HEK293T (cell line): ENCODE data around the gene GBE1.
"Not testable (repeated sequence)": the region's sequence is repeated elsewhere in the genome, so short reads cannot be mapped to it uniquely, and the experiment has no call there.

ENCODE experiments used
- CTCF ChIA-PET: fragments of 350-600 bp; formaldehyde crosslinking; extraction: SDS; loops from one replicate; lab custom pipeline; 2021; ENCODE audit warnings: antibody characterized with exemption, inconsistent platforms; lab: Yijun Ruan, JAX
- POLR2A ChIA-PET: fragments of 350-600 bp; formaldehyde crosslinking; extraction: SDS; loops from one replicate; lab custom pipeline; 2020; ENCODE audit warnings: antibody characterized with exemption, inconsistent platforms; lab: Yijun Ruan, JAX
- DNase-seq: peaks from one replicate; pipeline ENCODE4 v3.0.0; 2012; ENCODE audit warnings: mixed read lengths; ENCODE audit errors: extremely low spot score
- ARNT ChIP-seq: fragments of 450-650 bp; IDR thresholded peaks from 2 replicates; pipeline ENCODE4 v1.6.1; 2017; ENCODE audit warnings: mild to moderate bottlenecking
- BHLHE40 ChIP-seq: fragments of 450-650 bp; IDR thresholded peaks from 2 replicates; pipeline ENCODE4 v1.6.1; 2016; ENCODE audit warnings: mild to moderate bottlenecking, moderate library complexity, borderline replicate concordance
- CTBP1 ChIP-seq: fragments of 450-650 bp; IDR thresholded peaks from 2 replicates; pipeline ENCODE4 v1.6.1; 2016; ENCODE audit warnings: borderline replicate concordance
- ELF4 ChIP-seq: fragments of 450-650 bp; IDR thresholded peaks from 2 replicates; pipeline ENCODE4 v1.6.1; 2017; ENCODE audit warnings: antibody characterized with exemption
- FOXA1 ChIP-seq: fragments of 450-650 bp; IDR thresholded peaks from 2 replicates; pipeline ENCODE4 v1.6.1; 2016; ENCODE audit warnings: mild to moderate bottlenecking
- FOXK2 ChIP-seq: fragments of 450-650 bp; IDR thresholded peaks from 2 replicates; pipeline ENCODE4 v1.6.1; 2016; ENCODE audit warnings: mild to moderate bottlenecking
- FOXM1 ChIP-seq: fragments of 450-650 bp; IDR thresholded peaks from 2 replicates; pipeline ENCODE4 v1.6.1; 2017; ENCODE audit warnings: mild to moderate bottlenecking, borderline replicate concordance
- HDGF ChIP-seq: fragments of 450-650 bp; IDR thresholded peaks from 2 replicates; pipeline ENCODE4 v1.6.1; 2017; ENCODE audit warnings: antibody characterized with exemption, borderline replicate concordance
- L3MBTL2 ChIP-seq: fragments of 450-650 bp; conservative IDR thresholded peaks from 2 replicates; pipeline ENCODE4 v1.6.1; 2016; ENCODE audit warnings: mild to moderate bottlenecking
- LEF1 ChIP-seq: fragments of 450-650 bp; IDR thresholded peaks from 2 replicates; pipeline ENCODE4 v1.6.1; 2017; ENCODE audit warnings: mild to moderate bottlenecking, borderline replicate concordance
- NFRKB ChIP-seq: fragments of 450-650 bp; IDR thresholded peaks from 2 replicates; pipeline ENCODE4 v1.6.1; 2016; ENCODE audit warnings: mild to moderate bottlenecking, moderate library complexity
- PKNOX1 ChIP-seq: fragments of 450-650 bp; IDR thresholded peaks from 2 replicates; pipeline ENCODE4 v1.6.1; 2016
- SP1 ChIP-seq: fragments of 450-650 bp; IDR thresholded peaks from 2 replicates; pipeline ENCODE4 v1.6.1; 2017
- SUZ12 ChIP-seq: fragments of 450-650 bp; IDR thresholded peaks from 2 replicates; pipeline ENCODE4 v1.6.1; 2016; ENCODE audit warnings: mild to moderate bottlenecking
- TARDBP ChIP-seq: fragments of 450-650 bp; IDR thresholded peaks from 2 replicates; pipeline ENCODE4 v1.6.1; 2016
- ZNF384 ChIP-seq: fragments of 450-650 bp; IDR thresholded peaks from 2 replicates; pipeline ENCODE4 v1.6.1; 2016

Gene GBE1

GRCh38 chr3:81765400-81765799 lies 4.0 kb upstream of the GBE1 start:
- CTCF ChIA-PET, result no interaction called here
- TF ChIP-seq ELF4, result no peak
- TF ChIP-seq FOXM1, result no peak
- TF ChIP-seq ARNT, result no peak
- no peak for TF ChIP-seq BHLHE40
- no peak for TF ChIP-seq PKNOX1
- TF ChIP-seq FOXK2, result no peak
- no peak for TF ChIP-seq LEF1
- no peak for TF ChIP-seq CTBP1
- TF ChIP-seq SP1, result no peak
- TF ChIP-seq ZNF384, result no peak
- POLR2A ChIA-PET, result no interaction called here
- DNase-seq, result no peak

GRCh38 chr3:81764665-81765064 lies 3.2 kb upstream of the GBE1 start:
- TF ChIP-seq SP1, result no peak
- no peak for TF ChIP-seq HDGF
- no peak for TF ChIP-seq CTBP1
- no peak for TF ChIP-seq NFRKB
- no peak for TF ChIP-seq ZNF384
- no peak for TF ChIP-seq FOXA1
- no peak for TF ChIP-seq ELF4
- no peak for TF ChIP-seq FOXM1
- no peak for TF ChIP-seq LEF1
- no peak for TF ChIP-seq SUZ12
- no peak for TF ChIP-seq FOXK2
- TF ChIP-seq ARNT, result no peak
- TF ChIP-seq BHLHE40, result no peak
- TF ChIP-seq PKNOX1, result no peak
- TF ChIP-seq TARDBP, result no peak
- TF ChIP-seq L3MBTL2, result no peak
- ChIA-PET POLR2A (no interaction called here), CTCF (interaction anchor here (0.6 kb wide), 1 partner anchor 825 kb away, joined by 8 read pairs; no protein-coding TSS in a partner anchor)
- no peak for DNase-seq

GRCh38 chr3:81764002-81764401 lies 2.6 kb upstream of the GBE1 start:
- no peak for TF ChIP-seq LEF1
- no peak for TF ChIP-seq FOXM1
- TF ChIP-seq SP1, result no peak
- POLR2A ChIA-PET, result no interaction called here

GRCh38 chr3:81763001-81763400 lies 1.6 kb upstream of the GBE1 start:
- POLR2A ChIA-PET, result interaction anchor here (1.1 kb wide), 1 partner anchor 30 kb away, joined by 3 read pairs; no protein-coding TSS in a partner anchor
- no peak for TF ChIP-seq FOXK2
- no peak for TF ChIP-seq PKNOX1
- no peak for TF ChIP-seq FOXM1
- no peak for TF ChIP-seq L3MBTL2
- no peak for TF ChIP-seq CTBP1
- TF ChIP-seq SUZ12, result no peak
- TF ChIP-seq FOXA1, result no peak
- no peak for TF ChIP-seq ELF4
- TF ChIP-seq LEF1, result no peak
- TF ChIP-seq TARDBP, result no peak
- CTCF ChIA-PET, result no interaction called here
- DNase-seq, result no peak

More at GRCh38 chr3:81764002-81764401, 2.6 kb upstream of the GBE1 start:
- CTCF ChIA-PET, result interaction anchor here (0.6 kb wide), 1 partner anchor 825 kb away, joined by 8 read pairs; no protein-coding TSS in a partner anchor
- DNase-seq, result no peak

- CTCF ChIA-PET, result interaction anchor here (0.6 kb wide), 1 partner anchor 23 kb away, joined by 3 read pairs; no protein-coding TSS in a partner anchor
- no peak for DNase-seq
- POLR2A ChIA-PET, result interaction anchor here (0.6 to 1.3 kb wide), 7 partner anchors 8 to 106 kb away, joined by 3 to 5 read pairs (median 3); no protein-coding TSS in a partner anchor
- TF ChIP-seq ZNF384, result no peak
- TF ChIP-seq CTBP1, result no peak
These were observed 597 bp upstream of the GBE1 start for GRCh38 chr3:81761904-81762580.

GRCh38 chr3:81760215-81760614 lies 1.2 kb downstream of the GBE1 start:
- CTCF ChIA-PET, result no interaction called here
- DNase-seq, result no peak
- POLR2A ChIA-PET, result no interaction called here
- TF ChIP-seq PKNOX1, result no peak
- TF ChIP-seq ELF4, result no peak
- TF ChIP-seq NFRKB, result no peak
- no peak for TF ChIP-seq ARNT
- no peak for TF ChIP-seq SUZ12
- TF ChIP-seq FOXM1, result no peak
- no peak for TF ChIP-seq BHLHE40
- no peak for TF ChIP-seq FOXA1
- no peak for TF ChIP-seq SP1

- POLR2A ChIA-PET, CTCF ChIA-PET, DNase-seq: not testable (repeated sequence)
These were observed 2.7 kb downstream of the GBE1 start for GRCh38 chr3:81758771-81759170.
